ENCODE measurements around the gene BTBD9.

BTBD9 gene

DNA sequence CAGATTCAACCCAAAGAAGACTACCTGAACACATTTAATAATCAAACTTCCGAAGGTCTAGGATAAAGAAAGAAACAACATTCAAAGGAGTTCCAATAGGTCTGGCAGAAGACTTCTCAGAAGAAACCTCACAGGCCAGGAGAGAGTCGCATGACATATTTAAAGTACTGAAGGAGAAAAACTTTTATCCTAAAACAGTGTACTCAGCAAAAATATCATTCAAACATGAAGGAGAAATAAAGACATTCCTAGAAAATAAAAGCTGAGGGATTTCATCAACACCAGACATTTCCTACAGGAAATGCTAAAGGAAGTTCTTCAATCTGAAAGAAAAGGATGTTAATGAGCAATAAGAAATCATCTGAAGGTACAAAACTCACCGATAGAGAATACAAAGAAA lies 108.6 kb downstream of the BTBD9 start:
- no peak for DNase-seq
- H3K27me3 ChIP-seq = no peaks in the 10 kb centered on the region
- H3K4me3 ChIP-seq (ENCODE audit: low read depth, low read length) = no peak overlapping the region
- TF ChIP-seq, protein P1, sequence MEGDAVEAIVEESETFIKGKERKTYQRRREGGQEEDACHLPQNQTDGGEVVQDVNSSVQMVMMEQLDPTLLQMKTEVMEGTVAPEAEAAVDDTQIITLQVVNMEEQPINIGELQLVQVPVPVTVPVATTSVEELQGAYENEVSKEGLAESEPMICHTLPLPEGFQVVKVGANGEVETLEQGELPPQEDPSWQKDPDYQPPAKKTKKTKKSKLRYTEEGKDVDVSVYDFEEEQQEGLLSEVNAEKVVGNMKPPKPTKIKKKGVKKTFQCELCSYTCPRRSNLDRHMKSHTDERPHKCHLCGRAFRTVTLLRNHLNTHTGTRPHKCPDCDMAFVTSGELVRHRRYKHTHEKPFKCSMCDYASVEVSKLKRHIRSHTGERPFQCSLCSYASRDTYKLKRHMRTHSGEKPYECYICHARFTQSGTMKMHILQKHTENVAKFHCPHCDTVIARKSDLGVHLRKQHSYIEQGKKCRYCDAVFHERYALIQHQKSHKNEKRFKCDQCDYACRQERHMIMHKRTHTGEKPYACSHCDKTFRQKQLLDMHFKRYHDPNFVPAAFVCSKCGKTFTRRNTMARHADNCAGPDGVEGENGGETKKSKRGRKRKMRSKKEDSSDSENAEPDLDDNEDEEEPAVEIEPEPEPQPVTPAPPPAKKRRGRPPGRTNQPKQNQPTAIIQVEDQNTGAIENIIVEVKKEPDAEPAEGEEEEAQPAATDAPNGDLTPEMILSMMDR (IDR thresholded peaks at IDR 0.05; ENCODE audit: low read depth, low read length) = no peak
- peaks cover 3% of the 10 kb centered on the region; the same call in 1 of the 2 replicates for H3K9me3 ChIP-seq
- H3K36me3 ChIP-seq = no peaks in the 10 kb centered on the region
- H3K4me1 ChIP-seq = no peaks in the 10 kb centered on the region

DNA sequence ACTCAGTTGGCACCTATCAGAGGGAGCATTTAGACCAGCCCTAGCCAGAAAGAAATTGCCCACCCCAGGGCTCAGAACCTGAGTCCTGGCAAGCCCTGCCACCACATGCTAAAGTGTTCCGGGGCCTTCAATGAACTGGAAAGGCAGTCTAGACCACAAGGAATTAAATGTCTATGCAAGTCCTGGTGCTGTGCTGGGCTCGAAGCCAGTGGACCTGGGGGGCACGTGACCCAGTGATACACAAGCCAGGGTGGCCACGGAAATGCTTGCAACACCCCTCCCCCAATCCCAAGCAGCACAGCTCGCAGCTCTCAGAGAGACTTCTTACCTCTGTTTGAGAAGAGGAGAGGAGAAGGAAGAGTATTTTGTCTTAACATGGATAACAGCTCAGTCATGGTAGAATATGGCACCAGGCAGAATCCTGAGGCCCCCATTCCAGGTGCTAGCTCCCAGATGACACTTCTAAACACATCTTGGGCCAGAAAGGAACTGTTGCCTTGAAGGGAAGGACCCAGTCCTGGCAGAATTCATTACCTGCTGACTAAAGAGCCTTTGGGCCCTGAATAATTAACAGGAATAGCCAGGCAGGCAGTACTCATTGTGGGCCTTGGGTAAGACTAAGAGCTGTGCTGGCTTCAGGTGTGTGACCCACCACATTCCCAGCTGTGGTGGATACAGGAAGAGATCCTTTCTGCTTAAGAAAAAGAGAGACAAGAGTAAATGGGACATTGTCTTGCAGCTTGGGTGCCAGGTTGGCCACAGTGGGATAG lies 111.3 kb downstream of the BTBD9 start:
- Histone ChIP-seq H3K4me1 (no peaks in the 10 kb centered on the region), H3K9me3 (peaks cover 3% of the 10 kb centered on the region; the same call in 1 of the 2 replicates), H3K27me3 (no peaks in the 10 kb centered on the region), H3K36me3 (no peaks in the 10 kb centered on the region), H3K4me3 (ENCODE audit: low read depth, low read length) (no peak overlapping the region)
- TF ChIP-seq, protein P1 (IDR thresholded peaks at IDR 0.05; ENCODE audit: low read depth, low read length) = no peak
- DNase-seq = no peak

DNA sequence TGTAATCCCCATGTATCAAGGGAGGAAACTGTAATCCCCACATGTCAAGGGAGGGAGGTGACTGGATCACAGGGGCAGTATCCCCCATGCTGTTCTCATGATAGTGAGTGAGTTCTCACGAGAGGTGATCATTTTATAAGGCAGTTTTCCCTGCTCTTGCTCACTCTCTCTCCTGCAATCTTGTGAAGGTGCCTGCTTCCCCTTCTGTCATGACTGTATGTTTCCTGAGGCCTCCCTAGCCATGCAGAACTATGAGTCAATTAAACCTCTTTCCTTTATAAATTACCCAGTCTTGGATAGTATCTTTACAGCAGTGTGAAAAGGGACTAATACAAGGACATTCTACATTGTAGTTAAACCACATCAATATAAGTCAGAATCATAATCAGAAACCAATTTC lies 112.4 kb downstream of the BTBD9 start:
- no peaks in the 10 kb centered on the region for H3K36me3 ChIP-seq
- TF ChIP-seq, protein P1 (IDR thresholded peaks at IDR 0.05; ENCODE audit: low read depth, low read length) = no peak
- H3K27me3 ChIP-seq = no peaks in the 10 kb centered on the region
- no peak for DNase-seq
- peaks cover 3% of the 10 kb centered on the region; the same call in 1 of the 2 replicates for H3K9me3 ChIP-seq
- H3K4me3 ChIP-seq (ENCODE audit: low read depth, low read length) = no peak overlapping the region
- H3K4me1 ChIP-seq = no peaks in the 10 kb centered on the region

DNA sequence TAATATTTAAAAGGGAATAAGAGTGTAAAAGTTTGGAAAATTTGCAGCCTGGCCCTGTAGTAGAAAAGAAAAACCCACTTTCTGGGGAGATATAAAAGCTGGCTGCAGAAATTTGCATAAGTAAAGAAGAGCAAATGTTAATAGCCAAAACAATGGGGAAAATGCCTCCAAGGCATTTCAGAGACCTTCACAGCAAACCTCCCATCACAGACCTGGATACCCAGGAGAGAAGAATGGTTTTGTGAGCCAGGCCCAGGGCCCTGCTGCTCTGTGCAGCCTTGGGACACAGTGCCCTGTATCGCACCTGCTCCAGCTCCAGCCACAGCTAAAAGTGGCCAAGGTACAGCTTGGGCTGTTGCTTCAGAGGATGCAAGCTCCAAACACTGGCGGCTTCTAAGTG lies 113.8 kb downstream of the BTBD9 start:
- H3K4me1 ChIP-seq = no peaks in the 10 kb centered on the region
- no peaks in the 10 kb centered on the region for H3K36me3 ChIP-seq
- no peaks in the 10 kb centered on the region for H3K27me3 ChIP-seq
- DNase-seq = no peak
- no peak overlapping the region for H3K4me3 ChIP-seq (ENCODE audit: low read depth, low read length)
- H3K9me3 ChIP-seq = peaks cover 3% of the 10 kb centered on the region; the same call in 1 of the 2 replicates
- TF ChIP-seq, protein P1 (IDR thresholded peaks at IDR 0.05; ENCODE audit: low read depth, low read length) = no peak

DNA sequence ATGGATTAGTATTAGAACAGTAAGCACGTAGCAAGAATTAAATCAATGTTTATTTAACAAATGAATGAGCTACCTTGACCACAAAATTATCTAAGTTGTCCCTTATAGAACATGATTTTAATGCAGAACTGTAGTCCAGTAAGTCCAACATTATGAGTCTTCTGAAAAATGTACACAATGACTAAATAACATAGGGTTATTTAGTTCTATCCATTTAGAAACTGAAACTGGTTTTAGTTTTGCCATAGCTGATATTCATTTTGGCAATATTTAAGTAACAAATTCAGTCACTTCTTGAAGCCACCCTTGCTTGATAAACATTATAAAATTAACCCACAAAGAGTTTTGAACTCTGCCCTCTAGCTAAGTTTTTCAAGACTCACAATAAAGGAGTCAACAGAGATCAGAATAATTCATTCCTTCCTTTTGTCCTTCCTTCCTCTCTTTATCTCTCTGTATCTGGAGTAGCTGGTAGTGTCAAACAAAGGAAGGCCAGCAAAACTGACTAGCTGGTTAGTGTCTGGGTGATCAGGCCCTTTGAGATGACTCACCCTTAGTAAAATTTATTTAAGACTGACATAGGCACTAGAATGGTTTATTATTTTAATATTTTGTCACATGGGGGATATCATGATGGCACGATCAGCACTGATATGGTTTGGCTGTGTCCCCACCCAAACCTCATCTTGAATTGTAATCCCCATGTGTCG lies 115.1 kb downstream of the BTBD9 start:
- no peak for DNase-seq
- H3K4me1 ChIP-seq = peaks cover 6% of the 10 kb centered on the region
- no peak overlapping the region for H3K4me3 ChIP-seq (ENCODE audit: low read depth, low read length)
- TF ChIP-seq, protein P1 (IDR thresholded peaks at IDR 0.05; ENCODE audit: low read depth, low read length) = no peak
- peaks cover 3% of the 10 kb centered on the region; the same call in 1 of the 2 replicates for H3K9me3 ChIP-seq
- H3K36me3 ChIP-seq = no peaks in the 10 kb centered on the region
- H3K27me3 ChIP-seq = no peaks in the 10 kb centered on the region

DNA sequence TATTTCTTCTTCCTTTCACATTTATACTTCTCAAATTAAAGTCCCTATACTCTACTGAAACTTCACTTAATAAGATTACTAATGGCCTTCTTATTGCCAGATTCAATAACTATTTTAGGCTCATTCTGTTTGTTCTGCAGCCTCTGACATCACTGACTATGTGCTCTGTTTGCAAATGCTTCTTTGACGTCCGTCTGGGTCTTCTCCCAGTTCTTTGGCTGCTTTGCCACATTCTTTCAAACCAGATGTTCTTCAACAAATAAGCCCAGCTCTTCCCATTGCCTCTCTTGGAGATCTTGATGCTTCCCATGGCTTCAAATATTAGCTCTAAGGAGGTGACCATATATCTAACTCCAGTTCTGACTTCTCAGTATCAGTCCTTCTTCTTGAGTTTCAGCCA lies 117.4 kb downstream of the BTBD9 start:
- H3K27me3 ChIP-seq = no peaks in the 10 kb centered on the region
- H3K4me3 ChIP-seq (ENCODE audit: low read depth, low read length) = no peak overlapping the region
- no peak for DNase-seq
- H3K4me1 ChIP-seq = peaks cover 27% of the 10 kb centered on the region
- H3K9me3 ChIP-seq = no peaks in the 10 kb centered on the region
- TF ChIP-seq, protein P1 (IDR thresholded peaks at IDR 0.05; ENCODE audit: low read depth, low read length) = no peak
- no peaks in the 10 kb centered on the region for H3K36me3 ChIP-seq
